Hepatocyte (in vitro differentiated cells): ENCODE results near the gene CCM2. TPM values are rescaled to one million over a fixed set of nuclear protein-coding genes. Genes with fewer than 3 reads are reported as not detected.

Experiments used
- DNase-seq: peaks from one replicate; pipeline ENCODE4 v3.0.0-alpha.2; 2016; ENCODE audit warnings: low spot score
- H2AFZ ChIP-seq: fragments of 200-600 bp; sonication (generic); 2 replicates; pipeline ENCODE4 v1.6.0; 2016; ENCODE audit warnings: antibody characterized with exemption, mild to moderate bottlenecking
- H3K27ac ChIP-seq: fragments of 200-600 bp; sonication (generic); 2 replicates; pipeline ENCODE4 v1.5.1; 2016; ENCODE audit warnings: mild to moderate bottlenecking
- H3K27me3 ChIP-seq: fragments of 200-600 bp; sonication (generic); 2 replicates; pipeline ENCODE4 v1.6.1; 2016
- H3K36me3 ChIP-seq: fragments of 200-600 bp; sonication (generic); replicated peaks from 2 replicates; pipeline ENCODE4 v1.5.1; 2016; ENCODE audit warnings: low read depth; ENCODE audit not compliant: insufficient read depth
- H3K4me1 ChIP-seq: fragments of 200-600 bp; sonication (generic); 2 replicates; pipeline ENCODE4 v1.5.1; 2016; ENCODE audit warnings: mild to moderate bottlenecking, moderate library complexity; ENCODE audit not compliant: insufficient read depth
- H3K4me2 ChIP-seq: fragments of 200-600 bp; sonication (generic); 2 replicates; pipeline ENCODE4 v1.6.0; 2016
- H3K4me3 ChIP-seq: fragments of 200-600 bp; sonication (generic); 2 replicates; pipeline ENCODE4 v1.5.1; 2016; ENCODE audit warnings: mild to moderate bottlenecking
- H3K79me2 ChIP-seq: fragments of 200-600 bp; sonication (generic); 2 replicates; pipeline ENCODE4 v1.6.0; 2017; ENCODE audit warnings: mild to moderate bottlenecking
- H3K9me2 ChIP-seq: fragments of 200-600 bp; sonication (generic); replicated peaks from 2 replicates; pipeline ENCODE4 v1.6.0; 2017; ENCODE audit warnings: mild to moderate bottlenecking; ENCODE audit not compliant: insufficient read depth
- H3K9me3 ChIP-seq: fragments of 200-600 bp; sonication (generic); 2 replicates; pipeline ENCODE4 v1.5.1; 2016; ENCODE audit warnings: low read depth, mild to moderate bottlenecking
- H4K20me1 ChIP-seq: fragments of 200-600 bp; sonication (generic); 2 replicates; pipeline ENCODE4 v1.6.0; 2016; ENCODE audit warnings: mild to moderate bottlenecking; ENCODE audit not compliant: insufficient read depth, poor library complexity, severe bottlenecking
- CTCF ChIP-seq: fragments of 200-600 bp; sonication (generic); IDR thresholded peaks from 2 replicates; pipeline ENCODE4 v1.5.1; 2016; ENCODE audit warnings: antibody characterized with exemption, mild to moderate bottlenecking; ENCODE audit not compliant: poor library complexity
- EZH2 ChIP-seq: fragments of 200-600 bp; sonication (generic); IDR thresholded peaks from 2 replicates; pipeline ENCODE4 v1.6.1; 2016; ENCODE audit warnings: antibody characterized with exemption, mild to moderate bottlenecking, borderline replicate concordance
- EZH2phosphoT487 ChIP-seq: fragments of 200-600 bp; sonication (generic); IDR thresholded peaks from one replicate; pipeline ENCODE4 v1.6.1; 2018; ENCODE audit warnings: antibody characterized with exemption, mild to moderate bottlenecking, low read depth, moderate library complexity; ENCODE audit not compliant: unreplicated experiment, severe bottlenecking
- WGBS: methylation state at CpG from one replicate; pipeline ENCODE4 v1.1.6; 2016; ENCODE audit warnings: low lambda C conversion rate; ENCODE audit errors: missing lambda C conversion rate; 5-methylcytosine and 5-hydroxymethylcytosine counted together
- polyA plus RNA-seq: library from polyadenylated mRNA; unstranded; fragments of >200 nt; fragmentation: Nextera tagmentation; extraction: Ambion mirVana; gene quantifications from 2 replicates; pipeline ENCODE4 v1.2.1, GENCODE V29; 2016
- total RNA-seq: library from RNA; depleted of rRNA; stranded (reverse); fragments of >200 nt; gene quantifications from 2 replicates; pipeline ENCODE4 v1.2.3, GENCODE V29; 2014

CCM2 gene
- total and polyA plus RNA-seq, 2 experiments from 2014 or later, result 32.2 to 57.1 TPM

- Histone ChIP-seq H4K20me1 (no peaks in the 10 kb centered on the region), H3K36me3 (no peaks in the 10 kb centered on the region), H3K79me2 (no peaks in the 10 kb centered on the region), H3K27me3 (no peaks in the 10 kb centered on the region), H3K4me2 (no peak overlapping the region), H2AFZ (no peak overlapping the region), H3K27ac (no peak overlapping the region), H3K9me3 (no peaks in the 10 kb centered on the region), H3K9me2 (no peaks in the 10 kb centered on the region), H3K4me3 (no peak overlapping the region), H3K4me1 (no peaks in the 10 kb centered on the region)
- WGBS, result 85% methylated on average over 8 of the region's 8 CpGs
- no peak for TF ChIP-seq EZH2phosphoT487
- TF ChIP-seq EZH2, result no peak
- no peak for TF ChIP-seq CTCF
- no peak for DNase-seq
These were observed 20.3 kb upstream of the CCM2 start for GRCh38 chr7:44979481-44980392.

- no peak overlapping the region for H3K4me3 ChIP-seq
- no peak overlapping the region for H3K27ac ChIP-seq
- no peaks in the 10 kb centered on the region for H4K20me1 ChIP-seq
- no peaks in the 10 kb centered on the region for H3K9me2 ChIP-seq
- H3K79me2 ChIP-seq, result peaks cover 6% of the 10 kb centered on the region
- TF ChIP-seq CTCF, result no peak
- TF ChIP-seq EZH2phosphoT487, result no peak
- TF ChIP-seq EZH2, result no peak
- no peak overlapping the region for H3K4me2 ChIP-seq
- H2AFZ ChIP-seq, result no peak overlapping the region
- WGBS, result 86% methylated on average over 8 of the region's 8 CpGs
- no peak for DNase-seq
- H3K4me1 ChIP-seq, result no peaks in the 10 kb centered on the region
- no peaks in the 10 kb centered on the region for H3K36me3 ChIP-seq
- no peaks in the 10 kb centered on the region for H3K9me3 ChIP-seq
- H3K27me3 ChIP-seq, result no peaks in the 10 kb centered on the region
These were observed 19.5 kb upstream of the CCM2 start for GRCh38 chr7:44980393-44981034.

- Histone ChIP-seq H3K4me1 (no peaks in the 10 kb centered on the region), H4K20me1 (no peaks in the 10 kb centered on the region), H2AFZ (no peak overlapping the region), H3K4me3 (no peak overlapping the region), H3K9me3 (no peaks in the 10 kb centered on the region), H3K4me2 (no peak overlapping the region), H3K27ac (no peak overlapping the region), H3K27me3 (no peaks in the 10 kb centered on the region), H3K79me2 (peaks cover 9% of the 10 kb centered on the region), H3K9me2 (no peaks in the 10 kb centered on the region), H3K36me3 (no peaks in the 10 kb centered on the region)
- DNase-seq, result no peak
- TF ChIP-seq EZH2phosphoT487 (no peak), CTCF (no peak), EZH2 (no peak)
- whole genome bisulfite sequencing, result 90% methylated on average over 7 of the region's 7 CpGs
These were observed 18.8 kb upstream of the CCM2 start for GRCh38 chr7:44981035-44981706.
